GM23338 (cell line): ENCODE measurements around the gene ADGRG1.

ENCODE experiments used
- CREB1 ChIP-seq: fragments of 250-450 bp; sonication (Bioruptor Pico); IDR thresholded peaks from 2 replicates; pipeline ENCODE4 v1.5.0; 2020; ENCODE audit warnings: low read depth, mild to moderate bottlenecking, moderate library complexity
- CTCF ChIP-seq, 2 experiments: fragments of 200-600 bp in 1 of 2; sonication (generic) in 1 of 2; conservative IDR thresholded peaks; 2 replicates each; pipeline versions ENCODE4 v1.5.1 to v1.6.1; 2016 to 2017; ENCODE audit warnings: antibody characterized with exemption in 2 of 2, low read depth in 2 of 2, mild to moderate bottlenecking in 2 of 2, moderate library complexity in 1 of 2
- EZH2 ChIP-seq: fragments of 200-600 bp; sonication (generic); IDR thresholded peaks from one replicate; pipeline ENCODE4 v1.8.0; 2017; ENCODE audit warnings: antibody characterized with exemption, mild to moderate bottlenecking, low read depth; ENCODE audit not compliant: unreplicated experiment
- EZH2phosphoT487 ChIP-seq: fragments of 200-600 bp; sonication (generic); IDR thresholded peaks from one replicate; pipeline ENCODE4 v1.8.1; 2018; ENCODE audit warnings: antibody characterized with exemption; ENCODE audit not compliant: unreplicated experiment
- NANOG ChIP-seq: IDR thresholded peaks from 2 replicates; pipeline ENCODE4 v1.6.1; 2016; ENCODE audit warnings: antibody characterized with exemption, borderline replicate concordance
- POLR2AphosphoS5 ChIP-seq: IDR thresholded peaks from 2 replicates; pipeline ENCODE4 v1.6.1; 2016; ENCODE audit warnings: antibody characterized with exemption, low read depth
- REST ChIP-seq: IDR thresholded peaks from one replicate; pipeline ENCODE4 v1.6.1; 2018; ENCODE audit warnings: antibody characterized with exemption; ENCODE audit not compliant: unreplicated experiment
- STAT1 ChIP-seq: IDR thresholded peaks from one replicate; pipeline ENCODE4 v1.6.1; 2016; ENCODE audit warnings: antibody characterized with exemption; ENCODE audit not compliant: unreplicated experiment
- ZNF462 ChIP-seq: fragments of 250-450 bp; sonication (Bioruptor Pico); IDR thresholded peaks from 2 replicates; pipeline ENCODE4 v1.5.0; 2020; ENCODE audit warnings: mild to moderate bottlenecking, moderate library complexity

- TF ChIP-seq POLR2AphosphoS5 (no peak), CTCF (conservative IDR thresholded peaks at IDR 0.05; ENCODE audit: low read depth in 2 of 2) (no peak), EZH2 (no peak), REST (no peak), CREB1 (CRISPR knock-in tag) (no peak), NANOG (no peak), EZH2phosphoT487 (no peak), STAT1 (no peak), ZNF462 (no peak)
Measured at GRCh38 chr16:57593021-57593420, 35.4 kb upstream of the ADGRG1 start.
